ENCODE measurements around the gene MGA. TPM values are rescaled to one million over a fixed set of nuclear protein-coding genes. Genes with fewer than 3 reads are reported as not detected.

Gene MGA
- total RNA-seq, 1 donor from 2014 or later = 25.3 TPM

DNA sequence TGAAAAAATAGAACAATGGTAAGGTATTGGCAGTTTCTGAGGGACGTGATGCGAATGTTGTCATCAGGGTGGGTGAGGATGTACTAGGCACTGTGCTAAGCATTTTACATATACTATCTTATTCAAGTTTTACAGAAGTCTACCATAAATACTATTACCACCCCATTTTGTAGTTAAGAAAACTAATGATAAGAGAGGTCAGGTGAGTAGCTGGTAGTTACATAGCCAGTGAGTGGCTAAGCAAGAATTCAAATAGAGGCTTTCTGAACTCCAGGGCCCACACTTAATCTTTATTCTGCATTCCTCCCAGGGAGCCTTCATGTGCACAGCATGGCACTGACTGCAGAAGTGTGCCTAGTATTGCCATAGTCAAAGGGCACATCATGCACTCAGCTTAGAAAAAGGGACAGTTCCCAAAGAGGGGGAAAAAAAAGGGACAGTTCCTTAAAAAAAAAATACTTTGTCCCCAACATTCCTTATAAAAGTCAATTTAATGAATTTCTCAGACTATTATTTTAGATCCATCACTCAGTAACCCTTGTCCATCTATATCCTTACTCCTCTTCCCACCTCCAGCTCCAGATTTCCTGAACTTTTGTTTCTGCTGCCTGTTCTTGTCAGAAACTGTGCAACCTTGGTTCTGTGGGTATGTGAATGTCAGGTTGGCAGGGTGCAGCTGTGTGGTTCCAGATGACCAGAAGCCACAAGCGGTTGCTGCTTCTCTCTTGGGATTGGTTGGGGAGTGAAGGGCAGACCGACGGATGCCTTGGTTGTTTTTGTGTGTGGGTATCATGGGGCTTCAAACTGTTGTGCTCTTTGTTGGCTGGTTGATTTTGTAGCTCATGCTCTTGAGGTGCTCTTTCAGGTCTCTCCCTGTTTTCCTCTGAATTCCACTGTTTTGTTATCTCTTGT, 122.4 kb downstream of the MGA start:
- TF ChIP-seq, protein P1, sequence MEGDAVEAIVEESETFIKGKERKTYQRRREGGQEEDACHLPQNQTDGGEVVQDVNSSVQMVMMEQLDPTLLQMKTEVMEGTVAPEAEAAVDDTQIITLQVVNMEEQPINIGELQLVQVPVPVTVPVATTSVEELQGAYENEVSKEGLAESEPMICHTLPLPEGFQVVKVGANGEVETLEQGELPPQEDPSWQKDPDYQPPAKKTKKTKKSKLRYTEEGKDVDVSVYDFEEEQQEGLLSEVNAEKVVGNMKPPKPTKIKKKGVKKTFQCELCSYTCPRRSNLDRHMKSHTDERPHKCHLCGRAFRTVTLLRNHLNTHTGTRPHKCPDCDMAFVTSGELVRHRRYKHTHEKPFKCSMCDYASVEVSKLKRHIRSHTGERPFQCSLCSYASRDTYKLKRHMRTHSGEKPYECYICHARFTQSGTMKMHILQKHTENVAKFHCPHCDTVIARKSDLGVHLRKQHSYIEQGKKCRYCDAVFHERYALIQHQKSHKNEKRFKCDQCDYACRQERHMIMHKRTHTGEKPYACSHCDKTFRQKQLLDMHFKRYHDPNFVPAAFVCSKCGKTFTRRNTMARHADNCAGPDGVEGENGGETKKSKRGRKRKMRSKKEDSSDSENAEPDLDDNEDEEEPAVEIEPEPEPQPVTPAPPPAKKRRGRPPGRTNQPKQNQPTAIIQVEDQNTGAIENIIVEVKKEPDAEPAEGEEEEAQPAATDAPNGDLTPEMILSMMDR (IDR thresholded peaks at IDR 0.05) = no peak

DNA sequence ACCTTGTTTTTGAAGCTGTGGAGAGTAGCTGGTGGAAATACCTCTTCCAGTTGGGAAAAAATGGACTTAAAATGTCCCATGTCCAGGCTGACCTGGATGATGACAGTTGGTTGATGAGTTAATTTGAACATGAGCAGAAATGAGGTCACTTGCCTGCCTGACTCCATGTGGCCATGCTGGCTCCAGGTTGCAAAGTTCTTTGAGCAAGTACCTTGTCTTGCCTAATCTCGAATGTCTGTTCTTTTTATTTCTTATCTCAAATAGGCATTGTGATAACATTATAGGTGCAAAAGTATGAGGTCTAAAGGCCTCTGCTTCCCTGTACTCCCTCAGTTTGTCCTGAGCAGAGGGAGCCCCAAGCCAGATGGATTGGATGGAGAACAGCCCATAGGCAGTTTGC, 123.1 kb downstream of the MGA start:
- Histone ChIP-seq H3K36me3 (no peaks in the 10 kb centered on the region), H3K9me3 (no peaks in the 10 kb centered on the region), H3K27ac (no peak overlapping the region), H3K4me3 (no peak overlapping the region), H3K27me3 (no peaks in the 10 kb centered on the region), H3K4me1 (peaks cover 0 to 4% of the 10 kb centered on the region in 2 donors)
- DNase-seq (ENCODE audit: low spot score in 2 of 2) = no peak
- TF ChIP-seq, protein P1 (IDR thresholded peaks at IDR 0.05) = no peak
- intact Hi-C loops (cut with DNase I) = no loop called here

More for the DNA sequence above, 122.4 kb downstream of the MGA start:
- no peak overlapping the region for H3K27ac ChIP-seq
- H3K4me1 ChIP-seq = peaks cover 0 to 6% of the 10 kb centered on the region in 2 donors
- H3K4me3 ChIP-seq = no peak overlapping the region
- intact Hi-C loops (cut with DNase I) = no loop called here
- DNase-seq (ENCODE audit: low spot score in 2 of 2) = no peak
- no peaks in the 10 kb centered on the region for H3K36me3 ChIP-seq
- H3K9me3 ChIP-seq = no peaks in the 10 kb centered on the region
- no peaks in the 10 kb centered on the region for H3K27me3 ChIP-seq

DNA sequence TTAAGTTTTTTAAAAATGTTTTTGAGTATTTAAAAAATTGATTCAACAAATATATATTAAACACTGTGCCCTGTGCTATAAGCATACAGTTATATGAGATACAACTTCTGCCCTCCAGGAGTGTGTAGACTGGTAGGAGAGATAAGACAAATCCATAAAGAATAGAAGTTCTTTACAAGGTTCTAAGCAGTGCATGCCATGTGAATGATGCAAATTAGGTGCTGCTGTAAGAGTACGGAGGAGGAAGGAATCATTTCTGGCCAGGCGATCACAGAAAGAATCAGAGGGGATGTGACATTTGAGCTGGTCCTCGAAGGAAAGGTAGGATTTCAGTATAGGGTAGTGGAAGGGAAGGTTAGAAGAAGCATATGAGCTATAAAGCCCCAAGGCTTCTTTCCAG, 128.1 kb downstream of the MGA start:
- intact Hi-C loops (cut with DNase I) = no loop called here
- Histone ChIP-seq H3K4me3 (no peak overlapping the region), H3K27ac (no peak overlapping the region), H3K27me3 (no peaks in the 10 kb centered on the region), H3K9me3 (no peaks in the 10 kb centered on the region), H3K36me3 (no peaks in the 10 kb centered on the region), H3K4me1 (peaks cover 11 to 35% of the 10 kb centered on the region in 2 donors)
- DNase-seq (ENCODE audit: low spot score in 2 of 2) = no peak
- TF ChIP-seq, protein P1 (IDR thresholded peaks at IDR 0.05) = no peak

DNA sequence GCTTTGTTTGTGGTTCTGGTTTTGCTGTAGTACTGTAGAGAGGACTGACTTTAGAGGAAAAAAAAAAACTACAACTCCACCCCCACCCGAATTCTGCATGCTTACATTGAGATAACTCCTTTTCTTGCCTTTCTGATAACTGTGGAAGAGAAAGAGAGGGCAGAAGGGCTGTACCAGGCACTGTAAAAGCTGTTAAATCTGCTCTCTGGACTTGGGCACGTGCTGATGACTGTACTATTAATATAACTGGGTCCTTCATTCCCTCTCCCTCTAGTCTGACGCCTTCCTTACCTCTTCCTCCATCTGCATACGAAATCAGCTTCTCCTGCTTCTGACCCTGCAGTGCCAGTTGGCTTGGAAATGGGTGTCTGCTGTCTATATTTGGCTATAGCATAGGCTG, 129.0 kb downstream of the MGA start:
- peak in 1 of 2 donors; percentile 31 for DNase-seq (ENCODE audit: low spot score in 2 of 2)
- TF ChIP-seq, protein P1 (IDR thresholded peaks at IDR 0.05) = no peak
- H3K4me3 ChIP-seq = no peak overlapping the region
- intact Hi-C loops (cut with DNase I) = no loop called here
- H3K27ac ChIP-seq = peak overlapping the region; percentile 26 to 73
- no peaks in the 10 kb centered on the region for H3K27me3 ChIP-seq
- no peaks in the 10 kb centered on the region for H3K9me3 ChIP-seq
- H3K4me1 ChIP-seq = peaks cover 11 to 35% of the 10 kb centered on the region in 2 donors
- H3K36me3 ChIP-seq = no peaks in the 10 kb centered on the region

DNA sequence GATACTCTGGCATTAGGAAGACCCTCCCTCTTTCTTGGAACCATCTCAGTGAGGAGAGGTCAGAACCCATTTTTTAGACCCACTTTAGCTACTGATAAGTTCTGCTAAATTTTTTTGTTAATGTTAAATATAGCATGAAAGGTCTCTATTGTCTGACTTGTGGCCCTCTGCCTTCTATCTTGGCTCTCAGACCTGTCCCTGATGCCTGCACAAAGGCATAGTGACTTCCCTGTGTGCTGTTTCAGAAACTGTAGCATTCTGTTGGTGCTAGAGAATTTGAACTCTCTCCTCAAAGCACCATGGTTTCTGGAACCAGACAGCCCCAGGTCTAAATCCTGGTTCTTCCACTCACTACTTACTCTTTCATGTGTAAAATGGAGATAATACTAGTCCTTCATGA, 129.5 kb downstream of the MGA start:
- no peaks in the 10 kb centered on the region for H3K9me3 ChIP-seq
- no peaks in the 10 kb centered on the region for H3K36me3 ChIP-seq
- DNase-seq (ENCODE audit: low spot score in 2 of 2) = peak in 1 of 2 donors; percentile 12
- intact Hi-C loops (cut with DNase I) = no loop called here
- no peaks in the 10 kb centered on the region for H3K27me3 ChIP-seq
- TF ChIP-seq, protein P1 (IDR thresholded peaks at IDR 0.05) = no peak
- H3K4me3 ChIP-seq = no peak overlapping the region
- H3K27ac ChIP-seq = peak overlapping the region; percentile 26 to 73
- peaks cover 11 to 35% of the 10 kb centered on the region in 2 donors for H3K4me1 ChIP-seq

Measured in ascending aorta (tissue), 2 donors.